CD1c-positive myeloid dendritic cell (primary cell): ENCODE measurements around the gene PTPRN2.
"Not testable (repeated sequence)": the region's sequence is repeated elsewhere in the genome, so short reads cannot be mapped to it uniquely, and the experiment has no call there.

ENCODE experiments used
- DNase-seq: peaks from one replicate; pipeline ENCODE4 v3.0.0-alpha.2; 2016; ENCODE audit errors: extremely low spot score

PTPRN2 gene

GRCh38 chr7:158350166-158350900 lies 237.3 kb downstream of the PTPRN2 start:
- DNase-seq, result no peak

- no peak for DNase-seq
These were observed 239.2 kb downstream of the PTPRN2 start for GRCh38 chr7:158348446-158348845.

GRCh38 chr7:158348039-158348438 lies 239.6 kb downstream of the PTPRN2 start:
- DNase-seq, result not testable (repeated sequence)

GRCh38 chr7:158345731-158346130 lies 241.9 kb downstream of the PTPRN2 start:
- no peak for DNase-seq

GRCh38 chr7:158344706-158345300 lies 242.8 kb downstream of the PTPRN2 start:
- DNase-seq, result no peak

GRCh38 chr7:158343936-158344455 lies 243.6 kb downstream of the PTPRN2 start:
- no peak for DNase-seq

GRCh38 chr7:158343526-158343925 lies 244.1 kb downstream of the PTPRN2 start:
- no peak for DNase-seq

GRCh38 chr7:158341097-158341496 lies 246.5 kb downstream of the PTPRN2 start:
- not testable (repeated sequence) for DNase-seq

GRCh38 chr7:158336952-158337351 lies 250.7 kb downstream of the PTPRN2 start:
- not testable (repeated sequence) for DNase-seq

GRCh38 chr7:158332516-158332915 lies 255.1 kb downstream of the PTPRN2 start:
- not testable (repeated sequence) for DNase-seq

- DNase-seq, result not testable (repeated sequence)
These were observed 255.7 kb downstream of the PTPRN2 start for GRCh38 chr7:158331826-158332450.

GRCh38 chr7:158329686-158330085 lies 257.9 kb downstream of the PTPRN2 start:
- no peak for DNase-seq

- no peak for DNase-seq
These were observed 258.5 kb downstream of the PTPRN2 start for GRCh38 chr7:158329014-158329610.

- DNase-seq, result no peak
These were observed 259.1 kb downstream of the PTPRN2 start for GRCh38 chr7:158328376-158329013.

GRCh38 chr7:158327571-158328180 lies 259.9 kb downstream of the PTPRN2 start:
- no peak for DNase-seq

- no peak for DNase-seq
These were observed 260.6 kb downstream of the PTPRN2 start for GRCh38 chr7:158327012-158327411.

- no peak for DNase-seq
These were observed 261.9 kb downstream of the PTPRN2 start for GRCh38 chr7:158325530-158326381.

- no peak for DNase-seq
These were observed 262.9 kb downstream of the PTPRN2 start for GRCh38 chr7:158324397-158325360.

- DNase-seq, result no peak
These were observed 263.8 kb downstream of the PTPRN2 start for GRCh38 chr7:158323741-158324396.
